ENCODE results near the gene NSF.
"Not testable (repeated sequence)": the region's sequence is repeated elsewhere in the genome, so short reads cannot be mapped to it uniquely, and the experiment has no call there.

The NSF gene

DNA sequence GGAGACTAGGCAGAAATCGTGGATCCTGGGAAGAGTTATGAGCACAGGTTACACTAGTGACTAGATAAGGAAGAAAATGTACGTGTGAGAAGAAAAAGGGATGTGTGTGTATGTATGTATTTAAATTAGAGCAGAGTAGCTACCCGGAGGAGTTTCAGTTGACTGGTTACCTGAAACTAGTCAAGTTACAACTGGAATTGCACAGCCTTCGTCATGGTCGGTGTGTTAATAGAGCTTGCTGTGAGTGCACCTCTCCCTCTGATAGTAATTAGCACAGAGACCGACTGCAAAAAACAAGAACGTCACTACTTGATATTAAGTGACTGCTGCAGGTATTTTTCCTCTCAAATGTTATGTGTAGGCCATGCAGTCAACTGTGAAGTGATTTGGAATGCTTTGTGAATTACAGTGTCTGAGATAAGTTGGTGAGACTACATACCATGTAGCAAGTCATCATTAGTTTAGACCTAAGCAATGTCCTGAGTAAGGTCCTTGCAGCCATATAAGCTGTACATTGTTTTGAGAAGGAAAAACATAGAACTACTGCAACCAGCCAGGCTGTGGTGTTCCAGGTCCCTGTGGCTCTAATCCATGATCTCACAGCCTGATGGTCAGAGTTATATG is 132.3 kb downstream of the NSF start:
- no peak for DNase-seq

- no peak for DNase-seq
Observed at GRCh38 chr17:46726206-46726605, 135.7 kb downstream of the NSF start.

DNA sequence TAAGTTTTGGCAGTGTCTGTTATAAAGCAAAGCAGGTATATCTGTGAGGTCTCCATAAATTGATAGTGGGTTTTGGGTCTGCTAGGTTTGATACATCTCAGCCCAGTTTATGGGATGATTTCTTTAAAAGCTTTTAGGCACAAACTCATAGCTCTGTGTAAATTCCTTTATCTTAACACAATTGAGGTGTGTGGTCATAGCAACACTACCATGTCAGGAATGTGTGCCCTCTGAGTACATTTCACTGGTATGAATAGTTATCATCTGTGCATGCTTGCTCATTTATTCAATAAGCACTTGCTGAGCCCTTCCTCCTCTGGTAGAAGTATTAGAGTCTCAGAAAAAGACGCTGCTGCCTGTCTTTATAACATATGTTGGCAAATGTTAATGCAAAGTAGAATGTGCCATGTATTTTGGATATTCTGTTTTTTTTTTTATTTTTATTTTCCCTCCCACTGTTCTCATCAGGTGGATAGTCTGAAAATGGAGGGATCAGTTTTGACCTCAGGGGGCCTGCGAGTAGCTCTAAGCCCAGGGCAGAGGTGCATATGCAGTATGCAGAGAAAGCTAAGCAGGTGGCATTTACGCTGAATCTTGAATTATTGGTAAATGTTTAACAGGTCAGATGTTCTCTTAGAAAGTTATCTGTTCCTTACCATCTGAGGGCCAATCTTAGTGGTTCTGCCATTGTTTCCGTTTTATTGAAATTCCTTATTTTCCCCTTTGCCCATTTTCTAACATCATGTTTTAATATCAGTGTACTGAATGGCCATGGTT is 137.3 kb downstream of the NSF start:
- DNase-seq = no peak

GRCh38 chr17:46730026-46730425 is 139.6 kb downstream of the NSF start:
- no peak for DNase-seq

- DNase-seq = no peak
Observed at GRCh38 chr17:46730679-46731078, 140.2 kb downstream of the NSF start.

DNA sequence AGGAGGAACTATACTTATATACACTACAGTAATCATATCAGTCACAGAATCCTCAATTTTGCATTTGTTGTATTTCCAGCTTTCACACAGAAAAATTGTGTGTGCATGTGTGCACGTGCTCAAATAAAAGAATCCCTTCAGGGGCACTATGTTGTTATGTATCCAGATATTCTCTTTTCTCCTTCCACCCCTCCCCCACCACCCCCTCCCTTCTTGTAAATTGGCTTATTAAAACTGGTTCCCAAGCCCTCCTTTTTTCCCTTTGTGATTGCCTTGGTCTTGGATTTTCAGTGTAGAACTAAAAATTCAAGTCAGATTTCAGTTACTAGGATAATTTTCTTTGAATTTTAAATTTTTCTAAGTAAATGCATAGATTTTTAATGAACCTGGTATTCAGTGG is 141.7 kb downstream of the NSF start:
- DNase-seq = no peak

DNA sequence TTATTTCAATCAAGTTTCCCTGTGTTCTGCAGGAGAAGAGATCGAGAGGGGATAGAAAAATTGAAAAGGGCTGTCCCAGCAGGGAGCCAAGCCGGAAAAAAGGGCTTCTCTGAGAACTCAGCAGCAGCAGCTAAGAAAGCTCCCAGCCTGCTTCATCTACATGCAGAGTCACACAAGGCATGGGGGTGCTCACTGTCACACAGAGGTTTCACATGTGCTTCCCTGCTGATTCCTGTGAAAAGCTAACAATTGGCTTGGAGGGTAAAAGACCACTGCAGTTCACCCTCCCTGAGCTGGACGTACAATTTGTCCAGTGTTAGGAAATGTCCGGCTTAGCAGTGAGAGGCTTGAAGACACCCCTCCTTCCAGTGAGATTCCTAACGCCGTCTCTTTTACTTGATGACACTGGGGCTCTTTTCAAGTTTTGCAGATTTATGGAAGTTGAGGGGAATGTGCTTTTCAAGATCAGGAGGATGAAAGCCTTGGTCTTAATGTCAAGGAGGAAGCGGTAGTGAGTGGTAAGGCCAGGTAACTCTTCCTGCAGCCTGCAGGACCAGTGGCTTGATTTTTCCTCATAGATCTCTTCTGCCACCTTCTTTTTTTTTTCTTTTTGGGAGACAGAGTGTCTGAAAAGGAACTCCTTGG is 142.4 kb downstream of the NSF start:
- no peak for DNase-seq

GRCh38 chr17:46733837-46734475 is 143.5 kb downstream of the NSF start:
- DNase-seq = no peak

- no peak for DNase-seq
Observed at GRCh38 chr17:46736100-46736499, 145.6 kb downstream of the NSF start.

DNA sequence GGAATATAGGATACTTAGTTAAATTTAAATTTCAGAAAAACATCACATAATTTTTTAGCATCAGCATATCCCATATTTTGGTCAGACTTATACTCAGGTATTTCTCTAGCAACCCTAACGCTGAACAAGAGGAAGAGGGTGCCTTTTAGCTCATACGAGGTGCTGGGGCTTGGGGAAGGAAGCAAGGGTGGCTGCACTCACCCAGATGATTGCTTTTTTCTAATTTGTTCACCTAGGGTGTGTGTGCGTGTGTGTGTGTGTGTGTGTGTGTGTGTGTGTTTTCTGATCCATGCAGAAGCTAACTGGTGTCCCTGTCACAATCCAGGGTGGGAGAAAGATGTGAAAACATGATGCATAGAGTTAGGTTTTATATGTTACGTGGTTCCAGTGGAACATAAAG is 146.9 kb downstream of the NSF start:
- no peak for DNase-seq

GRCh38 chr17:46738544-46738943 is 148.1 kb downstream of the NSF start:
- DNase-seq = no peak

DNA sequence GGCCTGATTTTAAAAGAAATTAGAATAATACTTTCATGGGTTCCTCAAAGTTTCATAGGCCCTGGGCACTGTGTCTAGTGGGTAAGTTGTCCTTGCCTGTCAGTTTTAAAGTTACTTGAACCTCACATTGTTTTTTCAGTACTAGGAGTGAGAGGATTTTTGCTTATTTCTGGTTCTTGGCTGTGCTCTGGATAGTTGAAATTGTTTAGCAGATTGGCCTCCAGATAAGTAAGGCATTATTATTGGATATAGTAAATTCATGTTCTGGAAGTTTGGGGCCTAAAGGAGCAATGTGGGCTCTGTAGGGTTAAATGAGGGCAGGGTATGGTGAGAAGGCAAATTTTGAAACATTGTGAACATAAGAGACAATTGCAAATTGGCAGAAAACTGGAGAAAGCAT is 149.5 kb downstream of the NSF start:
- no peak for DNase-seq

- no peak for DNase-seq
Observed at GRCh38 chr17:46741122-46741730, 150.8 kb downstream of the NSF start.

GRCh38 chr17:46742565-46743270 is 152.2 kb downstream of the NSF start:
- DNase-seq = no peak

GRCh38 chr17:46744441-46744840 is 154.0 kb downstream of the NSF start:
- no peak for DNase-seq

- DNase-seq = no peak
Observed at GRCh38 chr17:46745376-46745775, 154.9 kb downstream of the NSF start.

- no peak for DNase-seq
Observed at GRCh38 chr17:46751425-46751824, 161.0 kb downstream of the NSF start.

GRCh38 chr17:46753776-46754175 is 163.3 kb downstream of the NSF start:
- DNase-seq = no peak

DNA sequence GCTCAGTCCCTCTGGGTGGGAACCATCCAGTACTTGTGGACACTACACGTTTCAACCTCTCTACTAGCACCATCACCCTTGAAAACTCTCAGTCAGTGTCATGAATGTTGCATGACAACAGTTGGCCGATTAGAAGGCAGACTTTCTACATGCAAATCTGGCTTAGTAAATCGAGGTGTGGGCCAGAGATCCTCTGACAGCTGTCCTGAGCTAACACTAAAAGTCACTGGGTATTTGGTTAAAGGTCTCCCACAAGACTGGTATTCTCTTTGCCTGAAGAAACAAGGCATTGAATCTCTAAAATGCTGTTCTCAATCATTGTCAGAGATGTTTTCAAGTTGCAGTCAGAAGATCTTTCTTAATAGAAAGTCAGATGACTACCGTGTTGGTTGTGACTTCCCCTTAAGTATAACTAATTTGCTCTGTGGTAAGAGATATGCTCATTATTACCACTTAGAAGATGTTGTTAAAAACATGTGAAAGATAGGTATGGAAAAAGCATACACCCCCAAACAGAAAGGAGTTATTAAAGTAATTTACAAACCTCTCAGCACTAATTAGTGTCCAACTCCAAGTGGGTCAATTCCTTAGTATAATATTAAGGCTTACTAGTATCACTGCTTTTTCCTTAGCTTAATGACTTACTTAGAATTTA is 165.7 kb downstream of the NSF start:
- no peak for DNase-seq

DNA sequence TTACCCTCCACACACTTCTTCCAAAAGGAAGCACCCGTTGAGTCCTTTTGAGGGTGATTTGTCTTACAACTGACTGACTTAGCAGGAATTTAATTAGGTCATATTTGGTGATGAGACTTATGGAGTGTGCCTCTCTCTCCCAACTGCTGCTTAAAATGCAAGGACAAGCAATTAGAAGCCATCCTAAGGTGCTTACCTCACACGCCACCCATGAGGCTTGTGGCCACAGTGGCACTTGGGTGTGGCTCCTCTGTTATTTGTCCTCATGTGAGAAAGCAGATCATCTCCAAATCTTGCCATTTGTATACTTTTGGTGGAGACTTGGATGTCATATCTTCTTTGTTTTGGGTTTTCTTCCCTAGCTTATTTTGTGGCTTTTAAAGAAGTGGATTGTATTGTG is 166.4 kb downstream of the NSF start:
- no peak for DNase-seq

GRCh38 chr17:46757588-46757987 is 167.1 kb downstream of the NSF start:
- not testable (repeated sequence) for DNase-seq

DNA sequence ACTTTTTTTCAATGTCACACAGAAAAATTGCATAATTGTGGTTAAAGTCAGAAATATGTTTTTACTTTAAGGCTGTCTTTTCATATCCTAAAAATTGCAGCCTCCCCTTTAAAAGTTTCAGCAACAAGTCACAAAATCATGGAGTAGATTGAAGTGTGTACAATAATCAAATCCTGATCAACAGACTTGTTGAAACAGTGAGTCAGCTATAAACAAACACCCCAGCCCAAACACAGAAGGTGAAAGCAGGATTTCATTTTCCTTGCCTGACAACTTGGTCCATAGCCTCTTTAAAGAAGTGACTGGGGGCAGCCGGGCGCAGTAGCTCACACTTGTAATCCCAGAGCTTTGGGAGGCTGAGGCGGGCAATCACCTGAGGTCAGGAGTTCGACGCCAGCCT is 168.1 kb downstream of the NSF start:
- DNase-seq = no peak

All from activated gamma-delta T cell treated with Interleukin-2 at 50 U/mL for 16 hours (primary cell).